AG04450 (cell line): Measurements from ENCODE around the gene PHOSPHO1. TPM values are rescaled to one million over a fixed set of nuclear protein-coding genes. Genes with fewer than 3 reads are reported as not detected.

Experiments
- CTCF ChIA-PET: fragments of 300-600, 350-600 bp; formaldehyde crosslinking; extraction: SDS; loops from one replicate; lab custom pipeline; 2022; ENCODE audit warnings: antibody characterized with exemption, inconsistent platforms; lab: Charles Lee
- POLR2A ChIA-PET: fragments of 350-600 bp; formaldehyde crosslinking; extraction: SDS; loops from one replicate; lab custom pipeline; 2021; ENCODE audit warnings: antibody characterized with exemption, inconsistent platforms; lab: Yijun Ruan, JAX
- DNase-seq: peaks from one replicate; pipeline ENCODE4 v3.0.0-alpha.2; 2011; ENCODE audit warnings: low read depth, low spot score
- H3K27ac ChIP-seq: one replicate; pipeline ENCODE4 v1.5.1; 2012; ENCODE audit warnings: low read depth, low read length, control low read depth
- H3K27me3 ChIP-seq: one replicate; pipeline ENCODE4 v1.6.0; 2012; ENCODE audit warnings: low read length; ENCODE audit not compliant: control insufficient read depth, insufficient read depth
- H3K4me3 ChIP-seq: 2 replicates; pipeline ENCODE4 v1.5.1; 2011; ENCODE audit warnings: mild to moderate bottlenecking, low read depth, low read length, control low read depth
- H3K9me3 ChIP-seq: 2 replicates; pipeline ENCODE4 v1.5.1; 2012; ENCODE audit warnings: low read length; ENCODE audit not compliant: control insufficient read depth, insufficient read depth
- polyA plus RNA-seq: library from polyadenylated mRNA; depleted of rRNA; stranded (reverse); fragments of >200 nt; gene quantifications from 2 replicates; pipeline ENCODE4 v1.2.3, GENCODE V29; 2011
- TF ChIP-seq, protein P1 (sequence below): IDR thresholded peaks from 2 replicates; pipeline ENCODE4 v1.5.1; 2011; ENCODE audit warnings: low read depth, low read length, control low read depth, inconsistent platforms

PHOSPHO1 gene
- polyA plus RNA-seq, 1 experiment, result 0.05 TPM

DNA sequence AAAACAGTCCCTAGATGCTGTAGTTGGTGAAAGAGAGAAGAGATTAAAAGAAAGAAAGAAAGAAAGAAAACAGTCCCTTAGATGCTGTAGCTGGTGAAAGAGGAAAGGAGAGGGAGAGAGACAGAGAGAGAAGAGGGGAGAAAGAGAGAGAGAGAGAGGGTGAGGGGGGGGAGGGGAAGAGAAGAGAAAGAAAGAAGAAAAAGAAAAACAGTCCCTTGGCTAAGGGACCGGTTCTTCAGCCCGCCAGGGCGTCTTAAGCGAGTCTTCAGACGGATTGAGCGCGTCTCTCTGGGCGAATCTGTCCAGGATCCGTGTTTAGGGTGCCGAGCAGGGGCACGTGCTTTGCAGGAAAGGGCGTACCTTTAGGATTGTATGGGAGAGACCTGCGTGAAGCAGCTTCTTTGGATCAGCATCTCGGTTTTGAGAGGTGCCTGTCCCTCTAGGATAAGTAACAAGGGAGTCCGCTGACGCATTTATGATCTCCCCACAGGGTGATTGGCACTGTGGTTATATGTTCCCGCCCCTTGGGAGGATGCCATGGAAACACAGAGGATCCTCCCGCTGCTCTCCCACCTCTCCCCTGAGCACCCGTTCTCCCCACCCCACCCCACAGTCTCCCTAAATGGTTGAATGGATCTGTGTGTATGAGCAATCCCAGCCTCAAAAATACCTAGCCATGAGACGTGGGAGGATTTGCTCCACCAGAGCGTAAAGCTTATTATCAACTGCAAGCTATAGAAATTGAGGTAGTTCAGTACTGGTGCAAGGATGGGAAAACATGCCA lies 36.9 kb downstream of the PHOSPHO1 start:
- Histone ChIP-seq H3K4me3 (peak overlapping the region; percentile 89), H3K27ac (no peak overlapping the region), H3K27me3 (no peaks in the 10 kb centered on the region), H3K9me3 (no peaks in the 10 kb centered on the region; the same call in 1 of the 2 replicates)
- ChIA-PET POLR2A (interaction anchor here (0.6 to 0.7 kb wide), 2 partner anchors 130 to 1414 kb away, joined by 4 to 11 read pairs; no protein-coding TSS in a partner anchor), CTCF (interaction anchor here (0.6 to 1.8 kb wide), 4 partner anchors 13 to 484 kb away, joined by 3 to 4 read pairs (median 4); no protein-coding TSS in a partner anchor)
- TF ChIP-seq, protein P1, sequence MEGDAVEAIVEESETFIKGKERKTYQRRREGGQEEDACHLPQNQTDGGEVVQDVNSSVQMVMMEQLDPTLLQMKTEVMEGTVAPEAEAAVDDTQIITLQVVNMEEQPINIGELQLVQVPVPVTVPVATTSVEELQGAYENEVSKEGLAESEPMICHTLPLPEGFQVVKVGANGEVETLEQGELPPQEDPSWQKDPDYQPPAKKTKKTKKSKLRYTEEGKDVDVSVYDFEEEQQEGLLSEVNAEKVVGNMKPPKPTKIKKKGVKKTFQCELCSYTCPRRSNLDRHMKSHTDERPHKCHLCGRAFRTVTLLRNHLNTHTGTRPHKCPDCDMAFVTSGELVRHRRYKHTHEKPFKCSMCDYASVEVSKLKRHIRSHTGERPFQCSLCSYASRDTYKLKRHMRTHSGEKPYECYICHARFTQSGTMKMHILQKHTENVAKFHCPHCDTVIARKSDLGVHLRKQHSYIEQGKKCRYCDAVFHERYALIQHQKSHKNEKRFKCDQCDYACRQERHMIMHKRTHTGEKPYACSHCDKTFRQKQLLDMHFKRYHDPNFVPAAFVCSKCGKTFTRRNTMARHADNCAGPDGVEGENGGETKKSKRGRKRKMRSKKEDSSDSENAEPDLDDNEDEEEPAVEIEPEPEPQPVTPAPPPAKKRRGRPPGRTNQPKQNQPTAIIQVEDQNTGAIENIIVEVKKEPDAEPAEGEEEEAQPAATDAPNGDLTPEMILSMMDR, result no peak
- DNase-seq, result no peak

DNA sequence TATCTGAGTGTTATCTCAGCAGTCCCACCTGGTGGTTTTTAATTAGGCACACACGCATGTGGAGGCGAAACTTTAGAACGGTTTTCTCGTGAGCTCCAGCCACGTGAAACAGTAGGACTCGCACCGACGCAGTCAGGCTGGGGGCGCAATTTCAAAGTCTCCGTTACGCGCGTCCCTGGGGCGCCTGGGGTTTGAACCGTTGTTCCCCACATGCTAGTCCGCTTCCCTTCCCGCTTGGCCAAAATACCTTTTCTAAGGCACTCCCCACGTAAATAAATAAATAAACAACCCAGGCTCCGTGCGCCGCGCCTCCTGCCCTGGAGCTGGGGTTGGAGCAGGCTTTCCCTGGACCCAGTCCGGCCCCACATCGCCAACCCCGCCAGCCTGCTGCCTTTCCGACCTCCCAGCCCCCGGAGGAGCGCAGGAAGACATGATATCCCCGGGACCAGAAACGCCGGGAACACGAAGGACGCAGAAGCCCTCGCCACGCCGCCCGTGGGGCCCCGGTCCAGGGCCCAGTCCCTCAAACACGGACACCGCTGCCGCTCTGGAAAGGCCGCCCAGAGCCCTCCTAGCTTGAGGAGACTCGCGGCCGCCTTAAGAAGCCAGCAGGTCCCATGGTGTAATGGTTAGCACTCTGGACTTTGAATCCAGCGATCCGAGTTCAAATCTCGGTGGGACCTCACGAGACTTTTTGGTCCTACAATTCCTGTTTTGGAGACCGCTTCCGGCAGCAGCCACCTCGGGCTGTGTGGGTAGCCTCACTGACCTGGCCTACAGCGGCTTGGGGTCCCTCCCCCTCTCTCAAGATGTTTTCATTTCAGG lies 38.5 kb downstream of the PHOSPHO1 start:
- Histone ChIP-seq H3K27ac (peak overlapping the region; percentile 98), H3K9me3 (no peaks in the 10 kb centered on the region; the same call in 1 of the 2 replicates), H3K4me3 (peak overlapping the region; percentile 89), H3K27me3 (no peaks in the 10 kb centered on the region)
- DNase-seq, result peak; percentile 45
- TF ChIP-seq, protein P1, result peak; percentile 38
- POLR2A ChIA-PET, result interaction anchor here (0.7 to 1.3 kb wide), 3 partner anchors 45 to 68 kb away, joined by 4 read pairs; no protein-coding TSS in a partner anchor
- CTCF ChIA-PET, result interaction anchor here (0.6 to 1.2 kb wide), 7 partner anchors 12 to 1805 kb away, joined by 3 to 4 read pairs (median 3); no protein-coding TSS in a partner anchor

DNA sequence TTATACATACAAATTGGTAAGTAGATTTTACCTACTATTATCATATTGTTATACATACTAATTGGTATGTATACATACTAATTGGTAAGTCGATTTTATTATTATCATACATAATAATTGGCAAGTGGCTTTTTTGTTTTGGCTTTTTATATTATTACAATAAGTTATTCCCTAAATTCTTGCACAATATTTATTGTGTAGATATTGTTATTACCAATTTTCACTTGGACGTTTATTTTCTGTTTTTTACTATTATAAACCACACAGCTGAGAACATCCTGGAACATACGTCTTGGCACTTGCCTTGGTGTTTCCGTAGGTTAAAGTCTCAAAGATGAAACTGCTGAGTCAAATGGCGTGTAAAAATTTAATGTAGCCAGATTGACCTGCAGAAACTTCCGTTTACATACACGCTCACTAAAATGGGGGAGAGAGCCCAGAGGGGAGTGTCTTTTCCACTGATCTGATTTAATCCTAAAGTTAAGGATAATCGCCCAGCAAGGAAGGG lies 39.1 kb downstream of the PHOSPHO1 start:
- ChIA-PET POLR2A (interaction anchor here (1.3 kb wide), 1 partner anchor 45 kb away, joined by 4 read pairs; no protein-coding TSS in a partner anchor), CTCF (interaction anchor here (0.6 to 1.2 kb wide), 3 partner anchors 35 to 222 kb away, joined by 3 read pairs; no protein-coding TSS in a partner anchor)
- H3K4me3 ChIP-seq, result peak overlapping the region; percentile 89
- H3K27me3 ChIP-seq, result no peaks in the 10 kb centered on the region
- no peak for DNase-seq
- H3K27ac ChIP-seq, result peak overlapping the region; percentile 98
- H3K9me3 ChIP-seq, result no peaks in the 10 kb centered on the region; the same call in 1 of the 2 replicates
- TF ChIP-seq, protein P1, result no peak

DNA sequence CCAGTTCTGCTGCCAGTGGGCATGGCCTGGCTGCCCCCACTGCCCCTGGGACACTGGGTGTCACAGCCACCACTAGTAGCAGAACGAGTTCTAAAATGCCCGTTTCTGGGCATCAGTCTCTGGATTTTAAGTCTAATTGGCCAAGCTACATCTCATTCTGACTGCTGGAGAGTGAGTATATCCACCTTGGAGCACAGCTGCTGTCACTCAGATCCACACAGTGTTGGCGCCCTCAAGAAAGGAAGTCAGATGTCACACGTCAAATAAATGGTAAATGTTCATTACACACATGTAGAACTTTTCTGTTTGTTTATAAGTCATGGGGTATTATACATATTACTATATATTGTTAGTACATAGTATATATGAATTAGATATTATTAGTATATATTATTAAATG lies 39.7 kb downstream of the PHOSPHO1 start:
- POLR2A ChIA-PET, result interaction anchor here (0.6 to 1.3 kb wide), 2 partner anchors 44 to 94 kb away, joined by 4 read pairs; no protein-coding TSS in a partner anchor
- H3K9me3 ChIP-seq, result no peaks in the 10 kb centered on the region; the same call in 1 of the 2 replicates
- no peaks in the 10 kb centered on the region for H3K27me3 ChIP-seq
- TF ChIP-seq, protein P1, result no peak
- H3K4me3 ChIP-seq, result no peak overlapping the region
- H3K27ac ChIP-seq, result peak overlapping the region; percentile 13
- CTCF ChIA-PET, result interaction anchor here (0.9 to 1.2 kb wide), 2 partner anchors 11 to 36 kb away, joined by 3 to 7 read pairs; no protein-coding TSS in a partner anchor
- no peak for DNase-seq
